NB4 (cell line): ENCODE results near the gene AQP1.

Experiments used
- CTCF ChIP-seq: IDR thresholded peaks from one replicate; pipeline ENCODE4 v1.5.1; 2012; ENCODE audit warnings: low read depth, low read length
- POLR2A ChIP-seq: IDR thresholded peaks from 2 replicates; pipeline ENCODE4 v1.6.1; 2011; ENCODE audit warnings: mild to moderate bottlenecking; ENCODE audit not compliant: insufficient read length; ENCODE audit errors: extremely low read depth

GRCh38 chr7:30935569-30935877 is 23.9 kb downstream of the AQP1 start:
- TF ChIP-seq CTCF (no peak), POLR2A (no peak)
